HG03103 (cell line): ENCODE results near the gene PRKAR2B.

Source experiments
- ATAC-seq: cut with Tn5 transposase; IDR thresholded peaks from one replicate; pipeline ENCODE4 v1.9.1; 2021; ENCODE audit warnings: low read depth; ENCODE audit not compliant: unreplicated experiment

PRKAR2B gene

GRCh38 chr7:107044347-107045194 is at the start of gene PRKAR2B:
Gene PRKAR2B (plus strand): TSS chr7:107044705. CDS start chr7:107044908, 203 bp downstream.
- ATAC-seq = peak; percentile 94

DNA sequence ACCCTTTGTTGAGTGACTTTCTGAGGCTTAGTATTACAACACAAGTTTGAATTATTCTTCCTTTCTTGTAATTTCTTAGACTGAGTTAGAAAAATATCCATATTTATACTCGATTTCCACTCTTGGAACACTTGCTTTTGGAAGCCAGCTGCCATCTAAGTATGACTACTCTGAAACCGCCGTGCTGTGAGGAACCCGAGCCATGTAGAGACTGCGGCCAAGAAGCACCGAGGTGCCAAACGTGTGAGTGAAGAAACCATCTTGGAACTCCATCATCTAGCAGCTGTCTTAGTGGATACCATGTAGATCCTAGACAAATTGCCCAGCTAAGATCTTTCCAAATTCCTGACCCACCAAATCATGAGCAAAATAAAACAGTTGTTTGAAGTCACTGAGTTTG is 49.7 kb upstream of the PRKAR2B start:
- no peak for ATAC-seq

- no peak for ATAC-seq
These were observed 46.8 kb upstream of the PRKAR2B start for GRCh38 chr7:106997487-106998271.

GRCh38 chr7:106999023-106999422 is 45.5 kb upstream of the PRKAR2B start:
- ATAC-seq = no peak

DNA sequence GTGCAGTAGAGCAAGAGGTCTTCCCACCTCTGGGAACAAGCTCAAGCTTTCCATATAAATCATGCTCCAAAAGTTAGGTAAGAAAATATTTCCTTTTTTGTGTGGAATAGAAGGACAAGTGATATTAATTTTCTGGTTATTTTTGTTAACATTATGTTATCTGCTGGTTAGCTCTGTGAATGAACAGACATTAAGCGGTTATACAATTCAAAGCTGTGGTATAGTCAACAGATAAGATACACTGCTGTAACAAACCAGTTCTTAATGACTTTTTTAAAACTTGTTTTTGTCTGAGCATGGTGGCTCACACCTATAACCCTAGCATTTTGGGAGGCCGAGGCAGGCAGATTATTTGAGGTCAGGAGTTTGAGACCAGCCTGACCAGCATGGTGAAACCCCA is 43.0 kb upstream of the PRKAR2B start:
- no peak for ATAC-seq

DNA sequence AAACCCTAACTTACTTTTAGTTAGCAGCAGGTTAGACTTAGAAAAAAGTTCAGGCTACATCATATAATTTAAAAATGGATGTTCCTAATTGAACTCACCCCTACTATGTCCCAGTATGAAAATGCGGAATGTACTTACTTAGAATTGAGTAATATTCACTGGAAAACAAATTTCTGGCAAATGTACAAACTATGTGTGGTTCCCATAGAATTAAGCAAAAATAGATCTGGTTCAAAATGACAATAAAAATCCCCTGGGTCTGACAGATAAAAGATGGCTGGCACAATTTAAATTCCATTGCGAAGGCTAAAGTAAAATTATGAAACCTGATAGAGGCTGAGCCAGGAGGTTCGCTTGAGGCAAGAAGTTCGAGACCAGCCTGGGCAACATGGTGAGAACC is 42.4 kb upstream of the PRKAR2B start:
- no peak for ATAC-seq

- ATAC-seq = no peak
These were observed 41.9 kb upstream of the PRKAR2B start for GRCh38 chr7:107002529-107002998.

- no peak for ATAC-seq
These were observed 37.3 kb upstream of the PRKAR2B start for GRCh38 chr7:107007007-107007891.

GRCh38 chr7:107007892-107008287 is 36.6 kb upstream of the PRKAR2B start:
- ATAC-seq = no peak

- no peak for ATAC-seq
These were observed 34.7 kb upstream of the PRKAR2B start for GRCh38 chr7:107009846-107010203.

DNA sequence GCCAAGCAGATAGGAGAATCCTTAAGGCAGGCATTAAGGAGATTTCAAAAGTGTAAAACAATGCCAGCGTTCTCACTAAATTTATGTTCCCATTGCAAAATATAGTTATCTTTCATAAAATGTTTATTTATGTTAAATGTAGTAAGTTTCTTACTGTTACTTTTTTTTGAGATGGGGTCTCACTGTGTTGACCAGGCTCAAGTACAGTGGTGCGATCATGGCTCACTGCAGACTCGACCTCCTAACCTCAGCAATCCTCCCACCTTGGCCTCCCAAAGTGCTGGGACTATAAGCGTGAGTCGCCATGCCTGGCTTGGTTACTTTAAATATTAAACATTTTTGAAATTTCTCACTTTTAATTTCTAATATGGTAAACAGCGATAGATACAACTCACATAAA is 31.8 kb upstream of the PRKAR2B start:
- ATAC-seq = no peak

GRCh38 chr7:107014387-107015023 is 30.0 kb upstream of the PRKAR2B start:
- no peak for ATAC-seq

DNA sequence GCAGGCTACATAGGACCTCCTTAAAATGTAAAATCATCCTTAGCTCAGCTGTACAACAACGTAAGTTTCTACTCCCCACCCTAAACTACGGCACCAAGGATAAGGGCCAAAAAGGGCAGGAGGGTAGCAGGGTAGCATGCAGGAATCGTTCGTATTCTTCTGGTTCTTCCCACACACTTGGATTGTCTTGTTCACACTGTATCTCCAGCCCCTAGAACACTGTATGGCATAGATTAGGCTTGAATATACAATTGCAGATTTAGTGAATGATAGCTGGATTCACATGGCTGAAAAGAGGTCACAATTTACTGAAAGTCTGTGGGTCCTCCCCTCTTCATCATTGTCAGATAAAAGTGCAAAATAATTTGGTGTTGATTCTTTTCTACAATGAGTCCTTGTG is 28.2 kb upstream of the PRKAR2B start:
- no peak for ATAC-seq

DNA sequence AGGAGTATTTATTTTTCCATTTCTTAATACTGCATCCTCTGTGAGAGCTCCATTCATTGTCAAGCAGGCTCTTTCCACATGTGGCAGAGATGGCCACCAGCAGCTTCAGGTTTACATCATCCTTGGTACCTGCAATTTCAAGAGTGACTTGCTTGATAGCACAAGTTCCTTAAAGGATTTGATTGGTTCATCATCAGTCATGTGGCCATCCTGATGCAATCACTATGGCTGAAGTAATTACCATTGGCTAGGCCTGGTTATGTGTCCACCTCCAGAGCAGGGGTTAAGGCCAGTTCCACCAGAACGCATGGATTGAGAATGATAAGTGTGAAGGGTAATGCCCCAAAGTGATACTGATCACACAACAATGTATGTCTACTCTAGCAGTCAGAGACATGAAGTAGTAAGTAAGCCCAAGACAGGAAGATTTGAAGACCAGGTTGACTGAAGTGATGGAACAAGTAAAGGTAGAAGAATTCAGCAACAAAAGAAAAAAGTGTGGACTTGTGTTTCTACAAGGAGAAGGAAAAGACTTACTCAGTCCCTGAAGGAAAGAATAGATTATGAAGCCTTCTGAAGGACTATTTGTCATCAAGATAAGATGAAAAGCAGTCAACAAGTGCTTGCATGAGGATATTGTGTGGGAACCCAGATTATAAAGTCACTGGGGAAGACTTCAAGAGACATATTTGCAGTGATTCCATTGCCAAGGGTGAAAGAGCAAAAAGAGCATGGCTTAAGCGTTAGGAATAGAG is 26.4 kb upstream of the PRKAR2B start:
- no peak for ATAC-seq

DNA sequence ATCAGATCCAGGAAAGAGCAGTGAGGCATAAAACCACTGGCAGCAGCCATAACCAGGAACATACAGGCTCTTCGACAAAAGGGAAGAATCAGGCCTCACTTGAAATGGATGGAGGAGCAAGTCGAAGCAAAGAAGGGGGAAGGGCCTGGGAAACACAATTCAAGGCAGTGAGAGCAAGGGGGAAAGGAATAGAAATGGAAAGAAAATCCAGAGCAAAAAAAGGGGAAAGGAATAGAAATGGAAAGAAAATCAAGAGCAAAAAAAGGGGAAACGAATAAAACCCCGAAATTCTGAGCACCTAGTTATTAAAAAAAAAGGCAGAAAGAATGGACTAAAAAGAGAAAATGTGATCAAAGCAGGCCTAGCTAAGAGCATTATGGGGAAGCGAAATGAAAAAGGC is 24.1 kb upstream of the PRKAR2B start:
- no peak for ATAC-seq

DNA sequence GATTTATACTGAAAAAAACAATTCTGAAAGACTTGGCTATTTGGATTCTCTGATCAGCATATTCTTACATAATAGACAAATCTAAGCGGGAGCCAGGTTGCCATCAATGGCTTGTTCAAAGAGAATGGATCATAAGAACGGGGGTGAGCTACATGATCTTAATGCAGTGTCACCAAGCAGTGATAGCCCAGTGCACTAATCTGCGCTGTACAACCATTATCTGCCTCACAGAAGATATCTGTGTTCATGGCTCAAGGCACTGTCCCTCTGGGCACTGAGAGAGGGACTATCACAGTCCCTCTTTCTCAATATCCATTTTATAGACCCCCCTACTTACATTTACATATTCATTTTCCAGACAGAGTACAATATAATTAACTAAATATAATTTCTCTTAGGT is 22.9 kb upstream of the PRKAR2B start:
- no peak for ATAC-seq

DNA sequence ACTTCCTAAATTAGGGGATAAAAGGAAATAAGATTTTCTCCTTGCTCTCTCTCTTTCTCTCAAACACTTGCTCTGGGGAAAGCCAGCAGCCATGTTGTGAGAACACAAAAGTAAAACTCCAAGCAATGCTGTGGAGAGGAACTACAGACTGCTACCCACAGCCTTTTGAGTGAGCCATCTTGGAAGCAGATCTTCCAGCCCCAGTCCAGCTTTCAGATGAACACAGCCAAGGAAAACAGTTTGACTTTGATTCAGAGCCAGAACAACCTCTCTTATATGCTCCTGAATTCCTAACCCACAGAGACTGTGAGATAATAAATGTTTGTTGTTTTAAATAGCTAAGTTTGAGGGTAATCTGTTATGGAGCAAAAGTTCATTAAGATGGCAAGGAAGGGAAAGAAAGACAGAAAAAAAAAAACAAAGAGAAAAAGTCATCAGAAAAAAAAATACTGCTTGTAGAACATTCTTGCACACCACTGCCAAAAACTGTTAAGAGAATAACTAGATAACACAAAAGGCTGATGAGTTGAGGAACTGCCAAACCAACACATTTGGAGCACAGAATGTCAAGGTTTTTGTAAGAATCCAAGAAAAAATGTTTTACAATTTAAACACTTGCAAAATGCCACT is 20.9 kb upstream of the PRKAR2B start:
- no peak for ATAC-seq

- ATAC-seq = no peak
These were observed 19.6 kb upstream of the PRKAR2B start for GRCh38 chr7:107024906-107025305.

- no peak for ATAC-seq
These were observed 18.9 kb upstream of the PRKAR2B start for GRCh38 chr7:107025449-107026103.
